Psoas muscle (tissue), 8 donors: ENCODE data around the gene KCTD16. TPM values are rescaled to one million over a fixed set of nuclear protein-coding genes. Genes with fewer than 3 reads are reported as not detected.

Source experiments
- ATAC-seq, 4 donors: fragments of 200-7000 bp; cut with Tn5 transposase; one replicate each; pipeline ENCODE4 v1.9.1; 2020; ENCODE audit warnings: moderate library complexity in 3 of 4, mild to moderate bottlenecking in 2 of 4
- DNase-seq, 2 donors: peaks; one replicate each; pipeline ENCODE4 v3.0.0-alpha.2; 2020
- H3K27ac ChIP-seq: fragments of 200-600 bp; one replicate; pipeline ENCODE4 v1.8.0; 2022
- H3K27me3 ChIP-seq, 3 donors: fragments of 200-600 bp in 1 of 3; one replicate each; pipeline versions ENCODE4 v1.6.1 to v1.8.0; 2013 to 2022; ENCODE audit warnings: low read length in 2 of 3, mild to moderate bottlenecking in 2 of 3, moderate library complexity in 1 of 3; ENCODE audit not compliant: insufficient read depth in 3 of 3
- H3K36me3 ChIP-seq, 2 donors: fragments of 200-600 bp in 1 of 2; one replicate each; pipeline versions ENCODE4 v1.6.1 to v1.8.0; 2013 to 2022; ENCODE audit warnings: low read depth in 1 of 2, mild to moderate bottlenecking in 1 of 2, moderate library complexity in 1 of 2; ENCODE audit not compliant: insufficient read depth in 1 of 2
- H3K4me1 ChIP-seq: fragments of 200-600 bp; one replicate; pipeline ENCODE4 v1.8.0; 2022
- H3K4me3 ChIP-seq: fragments of 200-600 bp; one replicate; pipeline ENCODE4 v1.8.0; 2022; ENCODE audit warnings: mild to moderate bottlenecking
- H3K9me3 ChIP-seq: fragments of 200-600 bp; one replicate; pipeline ENCODE4 v1.8.0; 2022
- CTCF ChIP-seq: fragments of 200-600 bp; IDR thresholded peaks from one replicate; pipeline ENCODE4 v1.8.0; 2022; ENCODE audit warnings: antibody characterized with exemption
- WGBS, 3 donors: extraction: QIAGEN DNeasy Blood & Tissue Kit; methylation state at CpG; one replicate each; pipeline versions ENCODE4 v1.1.6 to v1.1.7; 2013; 5-methylcytosine and 5-hydroxymethylcytosine counted together
- intact Hi-C, 2 donors: fragments of 100-400 bp; cut with DNase I; formaldehyde crosslinking; loops; one replicate each; pipeline versions ENCODE4 v1.11.0 to v1.14.2; 2022
- polyA plus RNA-seq, 3 donors: library from polyadenylated mRNA; stranded (reverse); fragments of 200-250 nt; gene quantifications; one replicate each; pipeline ENCODE4 v1.2.3, GENCODE V29; 2013
- total RNA-seq, 4 donors: library from RNA; stranded (reverse); fragmentation: NEBNext Ultra II Directional in 2 of 4; extraction: Animal tissue kit (Norgen Biotek cat#: 25700) in 2 of 4; gene quantifications; one replicate each; pipeline versions ENCODE4 v1.2.1 to v1.2.4, GENCODE V29; 2021 to 2023
- donor health status: healthy with polysubstance abuse.
- donor health status: DM: no; HTN: no; CAD: no; lungs with moderate emphysema.
- donor health status: Bipolar disorder and iron deficiency.
- donor health status: healthy.
- donor health status: DM: yes; HTN: yes; CAD: no.
- donor health status: DM: no; HTN: no; CAD: no.
- donor health status: DM: no; HTN: no; CAD: no.
- donor health status: DM: yes; HTN: yes; CAD: no.

KCTD16 gene
- total and polyA plus RNA-seq, 7 donors = 0.01 to 0.04 (median 0.01) TPM; not detected in 4

GRCh38 chr5:144141585-144141984 is 29.1 kb upstream of the KCTD16 start:
- H3K27ac ChIP-seq = no peak overlapping the region
- ATAC-seq (peak; percentile 34 to 74 (median 50)), DNase-seq (no peak)
- H3K36me3 ChIP-seq = no peaks in the 10 kb centered on the region
- WGBS, 3 donors = 28 to 47% (median 45%) methylated on average over 2 of the region's 2 CpGs
- H3K9me3 ChIP-seq = no peaks in the 10 kb centered on the region
- TF ChIP-seq CTCF = no peak
- H3K27me3 ChIP-seq = no peaks in the 10 kb centered on the region
- no peak overlapping the region for H3K4me3 ChIP-seq
- intact Hi-C loops = loop anchor here in 1 of 2 donors (10.0 kb wide), 2 partner anchors 317 to 737 kb away; partner anchors contain the start of gene NR3C1
- H3K4me1 ChIP-seq = peaks cover 32% of the 10 kb centered on the region

- DNase-seq (no peak), ATAC-seq (peak; percentile 53 to 81 (median 65))
- Histone ChIP-seq H3K4me1 (peaks cover 32% of the 10 kb centered on the region), H3K36me3 (no peaks in the 10 kb centered on the region), H3K27ac (no peak overlapping the region), H3K9me3 (no peaks in the 10 kb centered on the region), H3K27me3 (no peaks in the 10 kb centered on the region), H3K4me3 (no peak overlapping the region)
- TF ChIP-seq CTCF = peak; percentile 60
- intact Hi-C loops = loop anchor here in 1 of 2 donors (10.0 kb wide), 2 partner anchors 317 to 737 kb away; partner anchors contain the start of gene NR3C1
- WGBS, 3 donors = 8 to 16% (median 10%) methylated on average over 2 of the region's 2 CpGs
These were observed 28.4 kb upstream of the KCTD16 start for GRCh38 chr5:144142139-144142823.

GRCh38 chr5:144142824-144143162 is 27.9 kb upstream of the KCTD16 start:
- no peak for ATAC-seq
- no peaks in the 10 kb centered on the region for H3K36me3 ChIP-seq
- TF ChIP-seq CTCF = no peak
- H3K4me3 ChIP-seq = no peak overlapping the region
- no peak overlapping the region for H3K27ac ChIP-seq
- no peaks in the 10 kb centered on the region for H3K27me3 ChIP-seq
- no peaks in the 10 kb centered on the region for H3K9me3 ChIP-seq
- intact Hi-C loops = loop anchor here in 1 of 2 donors (10.0 kb wide), 2 partner anchors 318 to 738 kb away; partner anchors contain the start of gene NR3C1
- H3K4me1 ChIP-seq = peaks cover 32% of the 10 kb centered on the region
- 11 to 21% (median 12%) methylated on average over 1 of the region's 1 CpG for WGBS, 3 donors
- no peak for DNase-seq

- intact Hi-C loops = loop anchor here in 1 of 2 donors (10.0 kb wide), 2 partner anchors 319 to 739 kb away; partner anchors contain the start of gene NR3C1
- Histone ChIP-seq H3K36me3 (no peaks in the 10 kb centered on the region), H3K27ac (no peak overlapping the region), H3K4me1 (peaks cover 32% of the 10 kb centered on the region), H3K4me3 (no peak overlapping the region), H3K27me3 (no peaks in the 10 kb centered on the region), H3K9me3 (no peaks in the 10 kb centered on the region)
- ATAC-seq (no peak), DNase-seq (no peak)
- no peak for TF ChIP-seq CTCF
- 97 to 100% (median 100%) methylated on average over 1 of the region's 1 CpG for WGBS, 3 donors
These were observed 27.0 kb upstream of the KCTD16 start for GRCh38 chr5:144143625-144144024.
